OCI-LY1 (cell line): Measurements from ENCODE around the gene LRRC56.

ENCODE experiments used
- EZH2 ChIP-seq: fragments of 200-600 bp; sonication (generic), shearing (Covaris generic); IDR thresholded peaks from 2 replicates; pipeline ENCODE4 v1.8.0; 2017; ENCODE audit warnings: borderline replicate concordance, mixed run types, mild to moderate bottlenecking, antibody characterized with exemption, low read length, moderate library complexity, mixed read lengths
- TF ChIP-seq, protein P1 (sequence below): fragments of 200-600 bp; sonication (generic), shearing (Covaris generic); IDR thresholded peaks from 2 replicates; pipeline ENCODE4 v1.5.1; 2017; ENCODE audit warnings: mild to moderate bottlenecking, antibody characterized with exemption, low read length, moderate library complexity, mixed read lengths

DNA sequence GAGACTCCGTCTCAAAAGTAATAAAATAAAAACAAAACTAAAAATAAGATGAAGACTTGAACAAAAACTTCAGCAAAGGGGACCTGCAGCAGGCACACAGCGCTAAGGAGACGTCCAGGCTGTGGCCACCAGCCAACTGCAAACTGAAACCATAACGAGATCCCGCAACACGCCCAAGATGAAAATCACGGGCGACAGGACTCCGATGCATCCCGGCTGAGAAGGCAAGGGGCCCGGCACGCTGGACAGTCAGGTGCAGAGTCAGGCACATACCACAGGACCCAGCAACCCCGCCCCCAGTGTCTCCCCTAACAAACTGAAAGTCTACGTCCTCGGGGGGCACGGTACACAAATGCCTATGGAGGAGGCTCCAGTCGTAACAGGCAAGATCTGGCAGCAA is 11.1 kb upstream of the LRRC56 start:
- TF ChIP-seq, protein P1, sequence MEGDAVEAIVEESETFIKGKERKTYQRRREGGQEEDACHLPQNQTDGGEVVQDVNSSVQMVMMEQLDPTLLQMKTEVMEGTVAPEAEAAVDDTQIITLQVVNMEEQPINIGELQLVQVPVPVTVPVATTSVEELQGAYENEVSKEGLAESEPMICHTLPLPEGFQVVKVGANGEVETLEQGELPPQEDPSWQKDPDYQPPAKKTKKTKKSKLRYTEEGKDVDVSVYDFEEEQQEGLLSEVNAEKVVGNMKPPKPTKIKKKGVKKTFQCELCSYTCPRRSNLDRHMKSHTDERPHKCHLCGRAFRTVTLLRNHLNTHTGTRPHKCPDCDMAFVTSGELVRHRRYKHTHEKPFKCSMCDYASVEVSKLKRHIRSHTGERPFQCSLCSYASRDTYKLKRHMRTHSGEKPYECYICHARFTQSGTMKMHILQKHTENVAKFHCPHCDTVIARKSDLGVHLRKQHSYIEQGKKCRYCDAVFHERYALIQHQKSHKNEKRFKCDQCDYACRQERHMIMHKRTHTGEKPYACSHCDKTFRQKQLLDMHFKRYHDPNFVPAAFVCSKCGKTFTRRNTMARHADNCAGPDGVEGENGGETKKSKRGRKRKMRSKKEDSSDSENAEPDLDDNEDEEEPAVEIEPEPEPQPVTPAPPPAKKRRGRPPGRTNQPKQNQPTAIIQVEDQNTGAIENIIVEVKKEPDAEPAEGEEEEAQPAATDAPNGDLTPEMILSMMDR, result no peak
- TF ChIP-seq EZH2, result no peak
